ENCODE measurements around the gene OXSR1.
"Not testable (repeated sequence)": the region's sequence is repeated elsewhere in the genome, so short reads cannot be mapped to it uniquely, and the experiment has no call there.

The OXSR1 gene

GRCh38 chr3:38124324-38125122 lies 40.8 kb upstream of the OXSR1 start:
- peak overlapping the region; percentile 54 for H3K27ac Mint-ChIP-seq
- peaks cover 11% of the 10 kb centered on the region for H3K4me1 Mint-ChIP-seq (ENCODE audit: low read depth)
- no peak for DNase-seq
- H3K27me3 Mint-ChIP-seq = no peaks in the 10 kb centered on the region
- peaks cover 97% of the 10 kb centered on the region for H3K36me3 Mint-ChIP-seq (ENCODE audit: low read depth)
- H3K4me3 Mint-ChIP-seq = no peak overlapping the region
- H3K9me3 Mint-ChIP-seq = no peaks in the 10 kb centered on the region

GRCh38 chr3:38125305-38126120 lies 39.8 kb upstream of the OXSR1 start:
- Mint-ChIP-seq H3K36me3 (ENCODE audit: low read depth) (peaks cover 96% of the 10 kb centered on the region), H3K27me3 (no peaks in the 10 kb centered on the region), H3K4me1 (ENCODE audit: low read depth) (peaks cover 13% of the 10 kb centered on the region), H3K4me3 (no peak overlapping the region), H3K9me3 (no peaks in the 10 kb centered on the region), H3K27ac (peak overlapping the region; percentile 54)
- no peak for DNase-seq

GRCh38 chr3:38126121-38126892 lies 39.0 kb upstream of the OXSR1 start:
- Mint-ChIP-seq H3K4me1 (ENCODE audit: low read depth) (peaks cover 17% of the 10 kb centered on the region), H3K9me3 (no peaks in the 10 kb centered on the region), H3K27me3 (no peaks in the 10 kb centered on the region), H3K4me3 (no peak overlapping the region), H3K36me3 (ENCODE audit: low read depth) (peaks cover 96% of the 10 kb centered on the region), H3K27ac (peak overlapping the region; percentile 59)
- no peak for DNase-seq

DNA sequence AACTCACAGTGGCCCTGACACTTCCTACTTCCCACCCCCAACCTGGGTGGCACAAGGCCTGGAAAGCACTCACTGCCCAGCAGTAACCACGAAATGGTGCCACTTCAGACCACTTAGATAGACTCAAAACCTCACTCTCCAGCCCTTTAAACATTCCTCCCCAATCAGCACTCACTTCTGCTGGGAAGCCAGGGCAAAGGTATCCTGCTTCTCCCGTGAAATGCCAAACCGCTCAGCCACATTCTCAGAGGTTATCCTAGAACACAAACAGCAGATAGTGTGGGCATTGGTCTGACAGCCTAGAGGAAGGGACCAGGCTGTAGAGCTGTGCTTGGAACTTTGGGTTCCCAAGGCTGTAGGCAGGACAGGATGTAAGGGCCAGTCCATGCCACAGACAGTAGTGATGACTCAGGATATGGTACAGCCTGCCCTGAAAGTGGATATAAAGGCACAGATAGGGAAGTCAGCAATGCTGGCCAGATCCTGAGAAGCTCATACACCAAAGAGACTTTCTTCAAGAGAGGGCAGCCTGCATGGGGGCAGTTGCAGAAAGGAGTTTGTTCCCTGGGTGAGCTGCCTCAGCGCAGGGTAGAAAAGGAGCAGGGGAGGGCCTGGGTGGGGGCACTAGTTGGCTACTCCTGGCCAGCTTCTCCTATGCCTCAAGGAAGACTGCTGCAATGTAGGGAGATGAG lies 37.6 kb upstream of the OXSR1 start:
- Mint-ChIP-seq H3K27me3 (no peaks in the 10 kb centered on the region), H3K4me1 (ENCODE audit: low read depth) (peaks cover 22% of the 10 kb centered on the region), H3K9me3 (no peaks in the 10 kb centered on the region), H3K4me3 (no peak overlapping the region), H3K27ac (peak overlapping the region; percentile 71), H3K36me3 (ENCODE audit: low read depth) (peaks cover 97% of the 10 kb centered on the region)
- no peak for DNase-seq

DNA sequence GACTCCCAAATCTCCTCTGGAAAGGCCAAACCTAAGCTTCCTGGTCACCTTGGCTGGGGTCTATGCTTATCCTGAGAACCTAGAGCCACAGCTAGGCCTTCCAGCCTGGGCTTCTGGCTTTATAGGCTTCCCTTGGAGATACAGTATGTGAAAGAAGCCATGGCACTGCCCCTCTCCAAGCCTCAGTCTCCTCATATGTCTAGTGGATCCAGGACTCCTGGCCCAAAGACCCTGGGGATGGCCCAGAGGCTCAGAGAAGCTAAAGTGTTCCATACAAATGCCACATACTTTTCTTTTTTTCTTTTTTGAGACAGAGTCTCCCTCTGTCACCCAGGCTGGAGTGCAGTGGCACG lies 37.1 kb upstream of the OXSR1 start:
- peak overlapping the region; percentile 71 for H3K27ac Mint-ChIP-seq
- no peaks in the 10 kb centered on the region for H3K27me3 Mint-ChIP-seq
- peaks cover 97% of the 10 kb centered on the region for H3K36me3 Mint-ChIP-seq (ENCODE audit: low read depth)

GRCh38 chr3:38129058-38129457 lies 36.3 kb upstream of the OXSR1 start:
- H3K27ac Mint-ChIP-seq = peak overlapping the region; percentile 68
- no peaks in the 10 kb centered on the region for H3K27me3 Mint-ChIP-seq
- peaks cover 97% of the 10 kb centered on the region for H3K36me3 Mint-ChIP-seq (ENCODE audit: low read depth)
- peaks cover 30% of the 10 kb centered on the region for H3K4me1 Mint-ChIP-seq (ENCODE audit: low read depth)
- no peak for DNase-seq
- no peaks in the 10 kb centered on the region for H3K9me3 Mint-ChIP-seq
- H3K4me3 Mint-ChIP-seq = no peak overlapping the region

More for the DNA sequence above, 37.1 kb upstream of the OXSR1 start:
- Mint-ChIP-seq H3K4me3 (no peak overlapping the region), H3K9me3 (no peaks in the 10 kb centered on the region), H3K4me1 (ENCODE audit: low read depth) (peaks cover 22% of the 10 kb centered on the region)
- no peak for DNase-seq

- peaks cover 94% of the 10 kb centered on the region for H3K36me3 Mint-ChIP-seq (ENCODE audit: low read depth)
- H3K4me1 Mint-ChIP-seq (ENCODE audit: low read depth) = peaks cover 41% of the 10 kb centered on the region
- H3K27ac Mint-ChIP-seq = peak overlapping the region; percentile 83
- DNase-seq = no peak
- no peaks in the 10 kb centered on the region for H3K27me3 Mint-ChIP-seq
- H3K9me3 Mint-ChIP-seq = no peaks in the 10 kb centered on the region
- no peak overlapping the region for H3K4me3 Mint-ChIP-seq
Observed at GRCh38 chr3:38130631-38131065, 34.7 kb upstream of the OXSR1 start.

DNA sequence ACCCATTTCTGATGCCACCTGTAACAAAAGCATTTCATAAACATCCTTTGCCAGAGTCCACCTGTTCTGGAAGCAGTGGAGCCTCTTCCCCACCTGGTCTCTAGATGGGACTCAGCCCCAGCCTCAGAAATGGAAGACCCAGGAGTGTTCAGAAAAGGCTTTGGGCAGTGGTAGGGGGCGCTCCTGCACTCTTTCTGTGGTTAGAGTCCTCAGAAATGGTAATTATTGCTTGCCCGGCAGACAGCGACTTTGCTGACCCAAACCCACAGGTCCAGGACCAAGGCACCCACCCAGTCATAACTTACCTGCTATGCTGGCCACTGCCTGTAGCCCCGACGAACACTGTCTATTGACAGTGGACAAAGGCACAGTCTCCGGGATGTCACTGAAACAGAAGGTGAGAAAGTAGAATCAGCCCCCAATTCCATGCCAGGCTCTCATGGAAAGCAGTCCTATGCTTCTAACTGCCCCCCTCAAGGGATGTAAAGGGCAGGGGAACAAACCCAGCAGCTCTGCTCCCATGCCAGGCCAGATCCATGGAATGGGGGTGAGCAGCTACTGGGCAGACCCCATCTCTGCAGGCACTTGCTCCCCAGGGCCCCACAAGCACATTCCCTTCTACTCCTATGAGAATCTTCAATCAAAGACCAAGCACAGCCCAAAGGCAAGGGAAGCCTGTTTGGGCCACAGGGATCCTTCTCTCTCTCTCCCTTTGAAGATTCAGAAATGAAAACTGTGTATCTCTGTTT lies 33.5 kb upstream of the OXSR1 start:
- peak overlapping the region; percentile 72 for H3K27ac Mint-ChIP-seq
- DNase-seq = peak; percentile 41
- H3K9me3 Mint-ChIP-seq = no peaks in the 10 kb centered on the region
- H3K27me3 Mint-ChIP-seq = no peaks in the 10 kb centered on the region
- peaks cover 46% of the 10 kb centered on the region for H3K4me1 Mint-ChIP-seq (ENCODE audit: low read depth)
- no peak overlapping the region for H3K4me3 Mint-ChIP-seq
- H3K36me3 Mint-ChIP-seq (ENCODE audit: low read depth) = peaks cover 91% of the 10 kb centered on the region

DNA sequence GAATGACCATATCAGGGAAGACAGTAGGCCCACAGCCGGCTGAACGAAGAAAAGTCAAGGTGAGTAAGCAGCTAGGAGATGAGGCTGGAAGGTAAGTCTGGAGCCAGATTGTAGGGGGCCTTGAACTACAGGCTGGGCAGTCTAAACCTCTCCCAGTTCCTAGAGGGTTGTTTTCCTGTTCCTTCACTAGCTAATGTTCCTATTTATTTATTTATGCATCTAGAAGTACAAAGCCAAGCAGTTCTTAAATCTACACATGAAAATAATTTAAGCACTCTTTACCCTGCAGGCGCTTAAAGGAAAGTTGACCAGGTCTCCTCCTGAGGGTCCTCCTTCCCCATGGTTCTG lies 32.2 kb upstream of the OXSR1 start:
- H3K4me1 Mint-ChIP-seq (ENCODE audit: low read depth) = peaks cover 56% of the 10 kb centered on the region
- peak overlapping the region; percentile 72 for H3K27ac Mint-ChIP-seq
- no peak for DNase-seq
- H3K27me3 Mint-ChIP-seq = no peaks in the 10 kb centered on the region
- H3K36me3 Mint-ChIP-seq (ENCODE audit: low read depth) = peaks cover 82% of the 10 kb centered on the region
- no peaks in the 10 kb centered on the region for H3K9me3 Mint-ChIP-seq
- H3K4me3 Mint-ChIP-seq = no peak overlapping the region

- H3K27ac Mint-ChIP-seq = peak overlapping the region; percentile 26
- H3K9me3 Mint-ChIP-seq = no peaks in the 10 kb centered on the region
- H3K27me3 Mint-ChIP-seq = no peaks in the 10 kb centered on the region
- H3K4me3 Mint-ChIP-seq = no peak overlapping the region
- H3K4me1 Mint-ChIP-seq (ENCODE audit: low read depth) = peaks cover 59% of the 10 kb centered on the region
- no peak for DNase-seq
- peaks cover 81% of the 10 kb centered on the region for H3K36me3 Mint-ChIP-seq (ENCODE audit: low read depth)
Observed at GRCh38 chr3:38133557-38134405, 31.6 kb upstream of the OXSR1 start.

DNA sequence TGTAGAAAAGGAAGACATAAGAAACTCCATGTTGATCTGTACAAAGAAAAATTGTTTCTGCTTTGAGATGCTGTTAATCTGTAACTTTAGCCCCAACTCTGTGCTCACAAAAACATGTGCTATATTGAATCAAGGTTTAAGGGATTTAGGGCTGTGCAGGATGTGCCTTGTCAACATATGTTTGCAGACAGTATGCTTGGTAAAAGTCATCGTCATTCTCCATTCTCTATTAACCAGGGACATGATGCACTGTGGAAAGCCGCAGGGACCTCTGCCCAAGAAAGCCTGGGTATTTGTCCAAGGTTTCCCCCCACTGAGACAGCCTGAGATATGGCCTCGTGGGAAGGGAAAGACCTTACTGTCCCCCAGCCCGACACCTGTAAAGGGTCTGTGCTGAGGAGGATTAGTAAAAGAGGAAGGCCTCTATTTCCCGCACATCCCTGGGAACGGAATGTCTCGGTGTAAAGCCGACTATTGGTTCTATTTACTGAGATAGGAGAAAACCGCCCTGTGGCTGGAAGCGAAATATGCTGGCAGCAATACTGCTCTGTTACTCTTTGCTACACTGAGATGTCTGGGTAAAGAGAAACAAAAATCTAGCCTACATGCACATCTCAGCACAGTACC lies 30.7 kb upstream of the OXSR1 start:
- H3K27ac Mint-ChIP-seq = peak overlapping the region; percentile 90
- H3K4me1 Mint-ChIP-seq (ENCODE audit: low read depth) = peaks cover 63% of the 10 kb centered on the region
- not testable (repeated sequence) for DNase-seq, H3K9me3 Mint-ChIP-seq, H3K27me3 Mint-ChIP-seq
- peaks cover 81% of the 10 kb centered on the region for H3K36me3 Mint-ChIP-seq (ENCODE audit: low read depth)
- peak overlapping the region; percentile 87 for H3K4me3 Mint-ChIP-seq

DNA sequence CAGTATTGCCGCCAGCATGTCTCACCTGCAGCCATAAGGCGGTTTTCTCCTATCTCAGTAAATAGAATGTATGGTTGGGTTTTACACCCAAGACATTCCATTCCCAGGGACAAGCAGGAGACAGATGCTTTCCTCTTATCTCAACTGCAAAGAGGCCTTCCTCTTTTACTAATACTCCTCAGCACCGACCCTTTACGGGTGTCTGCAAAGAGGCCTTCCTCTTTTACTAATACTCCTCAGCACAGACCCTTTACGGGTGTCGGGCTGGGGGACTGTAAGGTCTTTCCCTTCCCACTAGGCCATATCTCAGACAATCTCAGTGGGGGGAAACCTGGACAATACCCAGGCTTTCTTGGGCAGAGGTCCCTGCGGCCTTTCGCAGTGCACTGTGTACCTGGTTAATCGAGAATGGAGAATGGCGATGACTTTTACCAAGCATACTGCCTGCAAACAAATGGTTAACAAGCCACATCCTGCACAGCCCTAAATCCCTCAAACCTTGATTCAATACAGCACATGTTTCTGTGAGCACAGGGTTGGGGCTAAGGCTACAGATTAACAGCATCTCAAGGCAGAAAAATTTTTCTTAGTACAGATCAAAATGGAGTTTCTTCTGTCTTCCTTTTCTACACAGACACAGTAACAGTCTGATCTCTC lies 29.6 kb upstream of the OXSR1 start:
- H3K27ac Mint-ChIP-seq = peak overlapping the region; percentile 90

More for the DNA sequence above, 29.6 kb upstream of the OXSR1 start:
- Mint-ChIP-seq H3K4me1 (ENCODE audit: low read depth) (peaks cover 70% of the 10 kb centered on the region), H3K4me3 (peak overlapping the region; percentile 87), H3K36me3 (ENCODE audit: low read depth) (peaks cover 79% of the 10 kb centered on the region)
- not testable (repeated sequence) for H3K27me3 Mint-ChIP-seq, H3K9me3 Mint-ChIP-seq, DNase-seq
